ENCODE measurements around the gene GNAT3. TPM values are rescaled to one million over a fixed set of nuclear protein-coding genes. Genes with fewer than 3 reads are reported as not detected.

Gene GNAT3
- total and polyA plus RNA-seq, 7 donors, result not detected

GRCh38 chr7:80458822-80459725 lies 52.8 kb downstream of the GNAT3 start:
- no peak for DNase-seq
- H3K36me3 ChIP-seq, result no peaks in the 10 kb centered on the region
- no peak overlapping the region for H3K27ac ChIP-seq
- H3K27me3 ChIP-seq, result no peaks in the 10 kb centered on the region
- TF ChIP-seq POLR2AphosphoS5 (IDR thresholded peaks at IDR 0.05) (no peak), CTCF (IDR thresholded peaks at IDR 0.05) (no peak), EP300 (IDR thresholded peaks at IDR 0.05) (no peak), POLR2A (IDR thresholded peaks at IDR 0.05) (no peak)
- WGBS, 2 donors, result 73 to 84% methylated on average over 6 of the region's 6 CpGs
- H3K9me3 ChIP-seq, result no peaks in the 10 kb centered on the region
- no peak overlapping the region for H3K4me3 ChIP-seq
- H3K4me1 ChIP-seq, result no peaks in the 10 kb centered on the region
- intact Hi-C loops (cut with DNase I), result no loop called here

GRCh38 chr7:80453699-80454340 lies 58.0 kb downstream of the GNAT3 start:
- intact Hi-C loops (cut with DNase I), result loop anchor here (2.0 kb wide), 1 partner anchor 25 kb away; no protein-coding TSS in a partner anchor
- Histone ChIP-seq H3K27ac (no peak overlapping the region), H3K4me1 (no peaks in the 10 kb centered on the region), H3K4me3 (no peak overlapping the region), H3K36me3 (no peaks in the 10 kb centered on the region), H3K27me3 (no peaks in the 10 kb centered on the region), H3K9me3 (no peaks in the 10 kb centered on the region)
- TF ChIP-seq EP300 (IDR thresholded peaks at IDR 0.05) (no peak), CTCF (IDR thresholded peaks at IDR 0.05) (peak in 3 of 4 experiments; percentile 30 to 48 (median 34))
- no peak for DNase-seq
- 59 to 60% methylated on average over 2 of the region's 2 CpGs for WGBS, 2 donors

- 10 to 36% methylated on average over 6 of the region's 6 CpGs for WGBS, 2 donors
- DNase-seq, result no peak
- Histone ChIP-seq H3K9me3 (no peaks in the 10 kb centered on the region), H3K27me3 (no peaks in the 10 kb centered on the region), H3K4me3 (no peak overlapping the region), H3K4me1 (peaks cover 0 to 5% (median 2%) of the 10 kb centered on the region in 4 donors), H3K36me3 (no peaks in the 10 kb centered on the region), H3K27ac (no peak overlapping the region)
- TF ChIP-seq POLR2A (IDR thresholded peaks at IDR 0.05) (no peak), POLR2AphosphoS5 (IDR thresholded peaks at IDR 0.05) (no peak), CTCF (IDR thresholded peaks at IDR 0.05) (no peak), EP300 (IDR thresholded peaks at IDR 0.05) (no peak)
- intact Hi-C loops (cut with DNase I), result no loop called here
Measured at GRCh38 chr7:80450621-80451308, 61.1 kb downstream of the GNAT3 start.

- no peak overlapping the region for H3K4me3 ChIP-seq
Measured at GRCh38 chr7:80449836-80450235, 62.0 kb downstream of the GNAT3 start.

More at GRCh38 chr7:80449836-80450235, 62.0 kb downstream of the GNAT3 start:
- no peaks in the 10 kb centered on the region for H3K27me3 ChIP-seq
- 79 to 94% methylated on average over 4 of the region's 4 CpGs for WGBS, 2 donors
- H3K4me1 ChIP-seq, result peaks cover 0 to 14% (median 10%) of the 10 kb centered on the region in 4 donors
- H3K9me3 ChIP-seq, result no peaks in the 10 kb centered on the region
- no peaks in the 10 kb centered on the region for H3K36me3 ChIP-seq
- H3K27ac ChIP-seq, result no peak overlapping the region
- DNase-seq, result no peak
- intact Hi-C loops (cut with DNase I), result no loop called here
- TF ChIP-seq EP300 (IDR thresholded peaks at IDR 0.05) (no peak), POLR2A (IDR thresholded peaks at IDR 0.05) (no peak), CTCF (IDR thresholded peaks at IDR 0.05) (no peak), POLR2AphosphoS5 (IDR thresholded peaks at IDR 0.05) (no peak)

Data from sigmoid colon (tissue), 7 donors.